Measurements from ENCODE around the gene DYNC2H1.

DNA sequence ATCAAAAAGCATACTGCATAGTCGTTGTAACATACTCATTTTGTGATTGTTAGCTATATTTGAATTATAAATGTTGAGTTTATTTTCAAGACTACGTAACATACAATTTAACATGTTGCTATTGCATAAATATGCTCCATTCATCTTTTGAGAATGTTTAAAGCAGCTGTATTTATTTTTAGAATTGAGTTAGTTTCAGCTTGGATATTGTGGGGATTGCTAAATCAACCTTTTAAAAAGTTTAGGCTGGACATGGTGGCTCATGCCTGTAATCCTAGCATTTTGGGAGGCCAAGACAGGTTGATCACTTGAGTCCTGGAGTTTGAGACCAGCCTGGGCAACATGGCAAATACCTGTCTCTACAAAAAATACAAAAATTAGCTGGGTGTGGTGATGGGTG lies 288.1 kb downstream of the DYNC2H1 start:
- TF ChIP-seq, protein P1, sequence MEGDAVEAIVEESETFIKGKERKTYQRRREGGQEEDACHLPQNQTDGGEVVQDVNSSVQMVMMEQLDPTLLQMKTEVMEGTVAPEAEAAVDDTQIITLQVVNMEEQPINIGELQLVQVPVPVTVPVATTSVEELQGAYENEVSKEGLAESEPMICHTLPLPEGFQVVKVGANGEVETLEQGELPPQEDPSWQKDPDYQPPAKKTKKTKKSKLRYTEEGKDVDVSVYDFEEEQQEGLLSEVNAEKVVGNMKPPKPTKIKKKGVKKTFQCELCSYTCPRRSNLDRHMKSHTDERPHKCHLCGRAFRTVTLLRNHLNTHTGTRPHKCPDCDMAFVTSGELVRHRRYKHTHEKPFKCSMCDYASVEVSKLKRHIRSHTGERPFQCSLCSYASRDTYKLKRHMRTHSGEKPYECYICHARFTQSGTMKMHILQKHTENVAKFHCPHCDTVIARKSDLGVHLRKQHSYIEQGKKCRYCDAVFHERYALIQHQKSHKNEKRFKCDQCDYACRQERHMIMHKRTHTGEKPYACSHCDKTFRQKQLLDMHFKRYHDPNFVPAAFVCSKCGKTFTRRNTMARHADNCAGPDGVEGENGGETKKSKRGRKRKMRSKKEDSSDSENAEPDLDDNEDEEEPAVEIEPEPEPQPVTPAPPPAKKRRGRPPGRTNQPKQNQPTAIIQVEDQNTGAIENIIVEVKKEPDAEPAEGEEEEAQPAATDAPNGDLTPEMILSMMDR (IDR thresholded peaks at IDR 0.05) = no peak
- TF ChIP-seq POLR2A (IDR thresholded peaks at IDR 0.05) = no peak
